ENCODE measurements around the gene GABRB1.
"Not testable (repeated sequence)": the region's sequence is repeated elsewhere in the genome, so short reads cannot be mapped to it uniquely, and the experiment has no call there.

GABRB1 gene

GRCh38 chr4:47215759-47216158 is 184.4 kb downstream of the GABRB1 start:
- no peak for DNase-seq

- no peak for DNase-seq
These were observed 185.9 kb downstream of the GABRB1 start for GRCh38 chr4:47217291-47217690.

DNA sequence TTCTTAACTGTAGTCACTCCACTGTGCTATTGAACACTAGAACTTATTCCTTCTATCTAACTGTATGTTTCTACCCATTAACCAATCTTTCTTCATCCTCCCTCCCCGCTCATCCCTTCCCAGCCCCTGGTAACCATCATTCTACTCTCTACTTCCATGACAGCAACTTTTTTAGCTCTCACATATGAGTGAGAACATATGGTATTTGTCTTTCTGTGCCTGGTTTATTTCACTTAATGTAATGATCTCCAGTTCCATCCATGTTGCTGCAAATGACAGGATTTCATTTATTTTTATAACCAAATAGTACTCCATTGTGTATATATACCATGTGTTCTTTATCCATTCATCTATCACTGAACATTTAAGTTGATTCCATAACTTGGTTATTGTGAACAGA is 186.5 kb downstream of the GABRB1 start:
- no peak for DNase-seq

GRCh38 chr4:47218631-47219030 is 187.3 kb downstream of the GABRB1 start:
- DNase-seq = no peak

DNA sequence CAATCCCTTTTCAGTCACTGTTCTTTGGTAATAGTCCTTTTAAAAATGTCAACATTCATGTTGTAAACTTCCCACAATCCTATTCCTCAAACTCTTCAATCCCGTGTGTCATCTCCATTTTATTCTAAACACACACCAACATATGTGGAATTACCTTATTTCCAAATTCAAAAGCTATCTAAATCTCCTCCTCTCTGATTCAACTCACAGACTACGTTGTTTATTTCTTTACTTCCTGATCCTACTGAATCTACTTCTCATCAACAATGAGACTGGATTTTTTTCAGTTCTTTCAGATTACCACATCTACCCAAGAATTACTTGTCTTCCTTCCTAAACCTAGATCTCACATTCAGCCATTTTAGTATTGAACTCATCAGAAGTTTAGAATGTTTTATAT is 188.2 kb downstream of the GABRB1 start:
- no peak for DNase-seq

- no peak for DNase-seq
These were observed 190.4 kb downstream of the GABRB1 start for GRCh38 chr4:47221721-47222120.

- DNase-seq = no peak
These were observed 190.9 kb downstream of the GABRB1 start for GRCh38 chr4:47222276-47222675.

GRCh38 chr4:47224361-47224760 is 193.0 kb downstream of the GABRB1 start:
- DNase-seq = no peak

DNA sequence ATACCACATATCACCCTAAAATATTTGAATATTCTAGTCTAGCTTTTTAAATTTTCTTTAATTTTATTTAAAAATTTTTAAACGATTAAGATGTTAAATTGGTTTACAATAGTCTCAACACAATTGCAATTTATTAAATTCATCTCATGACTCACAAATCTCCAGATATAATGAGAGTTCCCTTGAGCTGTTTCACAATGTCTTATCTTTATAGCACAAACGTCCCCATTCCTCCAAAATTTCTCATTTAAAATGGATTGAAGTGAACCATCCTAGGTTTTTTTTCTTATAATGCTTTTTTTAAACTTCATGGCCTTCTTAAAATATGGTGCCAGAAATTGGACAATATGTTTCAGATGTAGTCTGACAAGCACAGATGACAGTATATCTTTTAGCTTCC is 204.4 kb downstream of the GABRB1 start:
- DNase-seq = no peak

DNA sequence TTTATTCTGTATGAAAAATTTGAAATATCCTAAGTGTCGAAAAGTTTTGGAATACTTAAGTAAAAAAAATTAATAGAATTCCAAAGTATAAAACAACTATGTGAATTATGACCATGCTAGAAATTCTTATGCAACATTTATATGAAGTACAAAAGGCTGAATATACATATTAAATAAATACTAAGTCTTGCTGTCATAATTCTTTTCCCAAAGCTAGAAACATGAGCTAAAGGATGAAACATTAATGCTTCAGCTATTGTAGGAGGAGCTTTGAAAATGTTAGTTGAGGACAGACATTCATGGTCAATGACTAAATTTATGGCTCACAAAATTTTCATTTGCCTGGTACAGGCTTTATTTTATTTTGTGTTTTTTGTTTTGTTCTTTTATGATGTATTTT is 207.3 kb downstream of the GABRB1 start:
- DNase-seq = no peak

GRCh38 chr4:47239649-47240048 is 208.3 kb downstream of the GABRB1 start:
- DNase-seq = no peak

GRCh38 chr4:47251348-47252135 is 220.2 kb downstream of the GABRB1 start:
- no peak for DNase-seq

DNA sequence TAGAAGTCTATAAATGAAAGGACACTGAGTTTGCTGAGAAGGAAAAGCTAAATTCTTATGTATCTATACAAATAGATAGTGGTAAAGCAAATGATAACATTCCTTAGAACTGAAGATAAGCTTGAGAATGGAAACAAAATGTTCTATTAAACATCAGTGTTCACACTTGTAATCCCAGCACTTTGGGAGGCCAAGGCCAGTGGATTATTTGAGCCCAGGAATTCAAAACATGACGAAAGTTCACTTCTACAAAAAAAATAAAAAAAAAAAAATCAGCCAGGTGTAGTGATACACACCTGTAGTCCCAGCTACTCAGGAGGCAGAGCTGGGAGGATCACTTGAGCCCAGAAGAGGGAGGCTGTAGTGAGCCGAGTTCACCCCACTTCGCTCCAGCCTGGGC is 232.4 kb downstream of the GABRB1 start:
- DNase-seq = no peak

GRCh38 chr4:47270201-47270888 is 239.0 kb downstream of the GABRB1 start:
- no peak for DNase-seq

DNA sequence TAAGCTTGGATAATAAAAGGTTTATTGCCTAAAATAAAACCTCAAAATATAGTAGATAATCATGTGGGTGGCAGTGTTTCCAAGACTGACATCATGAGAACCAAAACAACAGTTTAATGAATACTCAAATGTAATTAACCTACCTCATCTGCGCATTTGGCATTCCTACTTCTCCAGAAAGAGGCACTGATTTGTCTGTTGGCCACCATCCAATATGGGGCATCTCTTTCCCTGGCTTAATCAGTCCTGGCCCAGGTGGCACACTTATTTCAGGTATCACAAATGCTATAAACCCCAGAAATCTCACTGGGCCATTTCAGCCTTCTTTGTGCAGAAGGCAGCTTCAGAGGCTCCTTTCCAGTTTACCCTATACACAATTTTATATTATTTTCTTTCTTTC is 239.9 kb downstream of the GABRB1 start:
- DNase-seq = no peak

DNA sequence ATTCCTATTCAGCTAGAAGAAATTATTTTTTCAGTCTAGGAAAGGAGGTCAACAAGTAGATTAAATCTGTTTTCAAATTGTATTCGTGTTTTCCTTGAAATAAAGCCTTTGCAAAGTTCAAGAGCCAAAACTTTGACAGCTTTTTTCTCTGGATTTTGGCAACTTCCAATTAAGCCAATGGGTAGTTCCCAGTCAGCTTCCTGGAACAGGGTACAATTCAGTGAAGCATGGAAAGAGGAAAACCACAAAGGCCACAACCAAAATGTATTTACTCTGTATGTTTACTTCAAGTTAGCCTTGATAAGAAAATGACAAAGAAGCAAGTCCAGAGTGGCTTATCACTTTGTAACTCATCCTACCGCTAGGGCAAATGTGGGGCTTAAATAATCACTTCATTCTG is 243.5 kb downstream of the GABRB1 start:
- DNase-seq = no peak

- DNase-seq = no peak
These were observed 244.2 kb downstream of the GABRB1 start for GRCh38 chr4:47275595-47275994.

- no peak for DNase-seq
These were observed 247.3 kb downstream of the GABRB1 start for GRCh38 chr4:47278631-47279030.

DNA sequence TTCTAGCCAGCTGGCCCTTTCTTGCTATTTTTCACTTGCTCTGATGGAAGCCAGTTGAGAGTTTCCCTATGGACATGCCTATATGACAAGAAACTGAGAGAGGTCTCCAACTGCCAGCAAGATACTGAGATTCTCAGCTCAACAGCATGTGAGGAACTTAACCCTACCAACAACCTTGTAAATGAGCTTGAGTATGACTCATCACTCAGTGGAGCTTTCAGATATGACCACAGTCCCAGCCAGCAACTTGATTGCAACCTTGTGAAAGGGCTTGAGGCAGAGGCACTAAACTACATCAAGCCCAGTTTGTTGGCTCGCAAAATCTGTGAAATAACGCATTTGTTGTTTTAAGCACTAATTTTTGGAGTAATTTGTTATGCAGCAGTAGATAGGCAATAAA is 256.4 kb downstream of the GABRB1 start:
- DNase-seq = no peak

GRCh38 chr4:47289805-47290204 is 258.4 kb downstream of the GABRB1 start:
- no peak for DNase-seq

GRCh38 chr4:47290873-47291272 is 259.5 kb downstream of the GABRB1 start:
- DNase-seq = not testable (repeated sequence)

GRCh38 chr4:47309165-47309564 is 277.8 kb downstream of the GABRB1 start:
- DNase-seq = no peak

- DNase-seq = no peak
These were observed 280.8 kb downstream of the GABRB1 start for GRCh38 chr4:47312170-47312569.

DNA sequence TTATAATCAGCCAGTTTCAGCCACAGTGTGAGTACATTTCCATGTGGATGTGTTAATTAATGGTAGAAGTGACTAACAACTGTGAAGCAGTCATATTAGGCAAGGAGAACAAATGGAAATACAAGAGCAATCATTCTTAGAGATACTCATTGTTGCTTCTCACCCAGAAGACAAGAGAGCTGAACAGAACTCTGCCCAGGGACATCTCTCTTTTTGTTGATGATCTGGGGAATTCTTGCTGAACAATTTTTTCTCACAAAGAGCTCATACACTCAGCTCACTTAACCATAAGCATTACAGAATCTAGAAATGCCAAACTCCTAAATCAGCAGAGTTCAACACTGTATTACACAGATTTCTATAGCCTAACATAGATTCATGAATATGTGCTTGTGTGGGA is 282.0 kb downstream of the GABRB1 start:
- DNase-seq = no peak

GRCh38 chr4:47315346-47315745 is 284.0 kb downstream of the GABRB1 start:
- DNase-seq = no peak

All from NCI-H1417 treated with DMSO at 0.1 percent for 48 hours (cell line).